ENCODE results near the gene AGBL4. TPM values are rescaled to one million over a fixed set of nuclear protein-coding genes. Genes with fewer than 3 reads are reported as not detected.

AGBL4 gene
- total RNA-seq, 2 experiments from 2014 or later = not detected

GRCh38 chr1:48684381-48684780 lies 1339.4 kb downstream of the AGBL4 start:
- CTCF ChIA-PET = no interaction called here
- no peak overlapping the region for H3K4me3 Mint-ChIP-seq
- DNase-seq = no peak

GRCh38 chr1:48683839-48684238 lies 1339.9 kb downstream of the AGBL4 start:
- intact Hi-C loops (cut with micrococcal nuclease) = no loop called here
- Mint-ChIP-seq H3K4me3 (no peak overlapping the region), H3K36me3 (ENCODE audit: low read depth) (no peaks in the 10 kb centered on the region), H3K9me3 (no peaks in the 10 kb centered on the region), H3K4me1 (ENCODE audit: low read depth) (no peaks in the 10 kb centered on the region), H3K27me3 (ENCODE audit: low read depth) (peaks cover 2% of the 10 kb centered on the region), H3K27ac (no peak overlapping the region)
- CTCF ChIA-PET = no interaction called here
- DNase-seq = no peak

More at GRCh38 chr1:48684381-48684780, 1339.4 kb downstream of the AGBL4 start:
- intact Hi-C loops (cut with micrococcal nuclease) = no loop called here
- Mint-ChIP-seq H3K36me3 (ENCODE audit: low read depth) (no peaks in the 10 kb centered on the region), H3K9me3 (no peaks in the 10 kb centered on the region), H3K4me1 (ENCODE audit: low read depth) (no peaks in the 10 kb centered on the region), H3K27me3 (ENCODE audit: low read depth) (peaks cover 2% of the 10 kb centered on the region), H3K27ac (no peak overlapping the region)

GRCh38 chr1:48681476-48682305 lies 1342.1 kb downstream of the AGBL4 start:
- Mint-ChIP-seq H3K4me1 (ENCODE audit: low read depth) (no peaks in the 10 kb centered on the region), H3K36me3 (ENCODE audit: low read depth) (no peaks in the 10 kb centered on the region), H3K27me3 (ENCODE audit: low read depth) (peaks cover 2% of the 10 kb centered on the region), H3K9me3 (no peaks in the 10 kb centered on the region), H3K4me3 (no peak overlapping the region), H3K27ac (no peak overlapping the region)
- DNase-seq = no peak
- CTCF ChIA-PET = no interaction called here
- intact Hi-C loops (cut with micrococcal nuclease) = no loop called here

GRCh38 chr1:48680411-48681035 lies 1343.2 kb downstream of the AGBL4 start:
- no peaks in the 10 kb centered on the region for H3K36me3 Mint-ChIP-seq (ENCODE audit: low read depth)
- H3K27ac Mint-ChIP-seq = no peak overlapping the region
- H3K4me1 Mint-ChIP-seq (ENCODE audit: low read depth) = no peaks in the 10 kb centered on the region
- CTCF ChIA-PET = interaction anchor here (0.6 to 1.7 kb wide), 2 partner anchors 12 to 16 kb away, joined by 3 to 5 read pairs; no protein-coding TSS in a partner anchor
- H3K4me3 Mint-ChIP-seq = no peak overlapping the region
- no peaks in the 10 kb centered on the region for H3K9me3 Mint-ChIP-seq
- no peaks in the 10 kb centered on the region for H3K27me3 Mint-ChIP-seq (ENCODE audit: low read depth)
- intact Hi-C loops (cut with micrococcal nuclease) = no loop called here
- DNase-seq = no peak

GRCh38 chr1:48679859-48680258 lies 1343.9 kb downstream of the AGBL4 start:
- H3K27me3 Mint-ChIP-seq (ENCODE audit: low read depth) = no peaks in the 10 kb centered on the region
- H3K9me3 Mint-ChIP-seq = no peaks in the 10 kb centered on the region
- no peaks in the 10 kb centered on the region for H3K36me3 Mint-ChIP-seq (ENCODE audit: low read depth)
- CTCF ChIA-PET = interaction anchor here (1.7 kb wide), 1 partner anchor 17 kb away, joined by 5 read pairs; no protein-coding TSS in a partner anchor
- no peak for DNase-seq
- H3K27ac Mint-ChIP-seq = no peak overlapping the region
- intact Hi-C loops (cut with micrococcal nuclease) = loop anchor here (5.0 kb wide), 1 partner anchor 1652 kb away; no protein-coding TSS in a partner anchor
- no peak overlapping the region for H3K4me3 Mint-ChIP-seq
- H3K4me1 Mint-ChIP-seq (ENCODE audit: low read depth) = no peaks in the 10 kb centered on the region

GRCh38 chr1:48678710-48679505 lies 1344.8 kb downstream of the AGBL4 start:
- CTCF ChIA-PET = interaction anchor here (1.0 to 3.1 kb wide), 5 partner anchors 18 to 142 kb away, joined by 3 to 29 read pairs (median 5); no protein-coding TSS in a partner anchor
- Mint-ChIP-seq H3K36me3 (ENCODE audit: low read depth) (no peaks in the 10 kb centered on the region), H3K27ac (no peak overlapping the region), H3K4me1 (ENCODE audit: low read depth) (no peaks in the 10 kb centered on the region), H3K4me3 (no peak overlapping the region), H3K9me3 (no peaks in the 10 kb centered on the region), H3K27me3 (ENCODE audit: low read depth) (peaks cover 3% of the 10 kb centered on the region)
- intact Hi-C loops (cut with micrococcal nuclease) = loop anchor here (5.0 kb wide), 1 partner anchor 1653 kb away; no protein-coding TSS in a partner anchor
- no peak for DNase-seq

GRCh38 chr1:48677306-48678287 lies 1346.2 kb downstream of the AGBL4 start:
- H3K27ac Mint-ChIP-seq = no peak overlapping the region
- H3K9me3 Mint-ChIP-seq = no peaks in the 10 kb centered on the region
- intact Hi-C loops (cut with micrococcal nuclease) = loop anchor here (1.0 to 5.0 kb wide), 4 partner anchors 140 to 1671 kb away; no protein-coding TSS in a partner anchor
- H3K36me3 Mint-ChIP-seq (ENCODE audit: low read depth) = no peaks in the 10 kb centered on the region
- H3K27me3 Mint-ChIP-seq (ENCODE audit: low read depth) = peaks cover 3% of the 10 kb centered on the region
- H3K4me3 Mint-ChIP-seq = no peak overlapping the region
- CTCF ChIA-PET = interaction anchor here (0.7 to 3.1 kb wide), 23 partner anchors 9 to 1655 kb away, joined by 3 to 29 read pairs (median 4); no protein-coding TSS in a partner anchor
- DNase-seq = peak; percentile 59
- no peaks in the 10 kb centered on the region for H3K4me1 Mint-ChIP-seq (ENCODE audit: low read depth)

- peaks cover 3% of the 10 kb centered on the region for H3K27me3 Mint-ChIP-seq (ENCODE audit: low read depth)
- no peak overlapping the region for H3K4me3 Mint-ChIP-seq
- CTCF ChIA-PET = interaction anchor here (0.6 to 3.1 kb wide), 15 partner anchors 8 to 1509 kb away, joined by 3 to 29 read pairs (median 4); no protein-coding TSS in a partner anchor
- DNase-seq = no peak
- no peaks in the 10 kb centered on the region for H3K36me3 Mint-ChIP-seq (ENCODE audit: low read depth)
- no peaks in the 10 kb centered on the region for H3K4me1 Mint-ChIP-seq (ENCODE audit: low read depth)
- no peak overlapping the region for H3K27ac Mint-ChIP-seq
- H3K9me3 Mint-ChIP-seq = no peaks in the 10 kb centered on the region
- intact Hi-C loops (cut with micrococcal nuclease) = loop anchor here (1.0 to 5.0 kb wide), 4 partner anchors 140 to 1671 kb away; no protein-coding TSS in a partner anchor
Measured at GRCh38 chr1:48676822-48677221, 1346.9 kb downstream of the AGBL4 start.

GRCh38 chr1:48676376-48676775 lies 1347.4 kb downstream of the AGBL4 start:
- H3K27me3 Mint-ChIP-seq (ENCODE audit: low read depth) = peaks cover 3% of the 10 kb centered on the region
- no peak overlapping the region for H3K4me3 Mint-ChIP-seq
- H3K36me3 Mint-ChIP-seq (ENCODE audit: low read depth) = no peaks in the 10 kb centered on the region
- CTCF ChIA-PET = interaction anchor here (0.6 to 3.1 kb wide), 4 partner anchors 10 to 141 kb away, joined by 3 to 29 read pairs (median 8); no protein-coding TSS in a partner anchor
- no peaks in the 10 kb centered on the region for H3K4me1 Mint-ChIP-seq (ENCODE audit: low read depth)
- intact Hi-C loops (cut with micrococcal nuclease) = loop anchor here (2.0 to 5.0 kb wide), 2 partner anchors 194 to 1656 kb away; no protein-coding TSS in a partner anchor
- H3K27ac Mint-ChIP-seq = no peak overlapping the region
- H3K9me3 Mint-ChIP-seq = no peaks in the 10 kb centered on the region
- no peak for DNase-seq

- Mint-ChIP-seq H3K36me3 (ENCODE audit: low read depth) (no peaks in the 10 kb centered on the region), H3K27me3 (ENCODE audit: low read depth) (peaks cover 3% of the 10 kb centered on the region), H3K9me3 (no peaks in the 10 kb centered on the region), H3K4me1 (ENCODE audit: low read depth) (no peaks in the 10 kb centered on the region), H3K4me3 (no peak overlapping the region), H3K27ac (no peak overlapping the region)
- intact Hi-C loops (cut with micrococcal nuclease) = loop anchor here (5.0 kb wide), 1 partner anchor 1657 kb away; no protein-coding TSS in a partner anchor
- DNase-seq = no peak
- CTCF ChIA-PET = no interaction called here
Measured at GRCh38 chr1:48675251-48675650, 1348.5 kb downstream of the AGBL4 start.

GRCh38 chr1:48674641-48675040 lies 1349.1 kb downstream of the AGBL4 start:
- CTCF ChIA-PET = interaction anchor here (1.0 to 1.1 kb wide), 2 partner anchors 15 to 143 kb away, joined by 4 read pairs; no protein-coding TSS in a partner anchor
- no peak overlapping the region for H3K27ac Mint-ChIP-seq

More at GRCh38 chr1:48674641-48675040, 1349.1 kb downstream of the AGBL4 start:
- peaks cover 7% of the 10 kb centered on the region for H3K27me3 Mint-ChIP-seq (ENCODE audit: low read depth)
- intact Hi-C loops (cut with micrococcal nuclease) = loop anchor here (5.0 kb wide), 1 partner anchor 1658 kb away; no protein-coding TSS in a partner anchor
- H3K4me3 Mint-ChIP-seq = no peak overlapping the region
- no peaks in the 10 kb centered on the region for H3K9me3 Mint-ChIP-seq
- H3K4me1 Mint-ChIP-seq (ENCODE audit: low read depth) = no peaks in the 10 kb centered on the region
- no peak for DNase-seq
- H3K36me3 Mint-ChIP-seq (ENCODE audit: low read depth) = no peaks in the 10 kb centered on the region

All from activated naive CD4-positive, alpha-beta T cell treated with anti-CD3 and anti-CD28 coated beads for 36 hours (primary cell).